ENCODE data around the gene RPL13A. TPM values are rescaled to one million over a fixed set of nuclear protein-coding genes. Genes with fewer than 3 reads are reported as not detected.
A peak's percentile ranks its signal among the peaks of the same experiment; 100 is the strongest.

The RPL13A gene
- total and polyA plus RNA-seq, 2 of the 13 experiments (the other 11 are each of a cell fraction or from before 2014, with no cell fraction given) = 2,601 to 3,407 TPM

- TF ChIP-seq ATF2 (CRISPR knock-in tag; IDR thresholded peaks at IDR 0.05) = no peak
- TF ChIP-seq JUND (CRISPR knock-in tag; IDR thresholded peaks at IDR 0.05) = no peak
- TF ChIP-seq SRF (IDR thresholded peaks at IDR 0.05; ENCODE audit: low read depth, low read length) = no peak
- TF ChIP-seq SMAD9 (CRISPR knock-in tag; IDR thresholded peaks at IDR 0.05) = no peak
- TF ChIP-seq PBX2 (CRISPR knock-in tag; IDR thresholded peaks at IDR 0.05) = no peak
- no peak for TF ChIP-seq ZBTB26 (CRISPR knock-in tag; IDR thresholded peaks at IDR 0.05; ENCODE audit: borderline replicate concordance)
- no peak; the same call in 1 of the 2 replicates for TF ChIP-seq CREB3 (CRISPR knock-in tag; IDR thresholded peaks at IDR 0.05)
- TF ChIP-seq ZEB1 (IDR thresholded peaks at IDR 0.05; ENCODE audit: insufficient replicate concordance, low read depth) = no peak
- TF ChIP-seq STAG1 (CRISPR knock-in tag; IDR thresholded peaks at IDR 0.05) = no peak
- no peak for TF ChIP-seq ZMYM4 (CRISPR knock-in tag; IDR thresholded peaks at IDR 0.05)
- TF ChIP-seq ETV6 (CRISPR knock-in tag; conservative IDR thresholded peaks at IDR 0.05) = no peak
- peak; percentile 78 for TF ChIP-seq ZNF563 (CRISPR knock-in tag; IDR thresholded peaks at IDR 0.05)
- TF ChIP-seq ZNF7 (CRISPR knock-in tag; IDR thresholded peaks at IDR 0.05) = no peak
- TF ChIP-seq ZNF292 (CRISPR knock-in tag; IDR thresholded peaks at IDR 0.05; ENCODE audit: borderline replicate concordance, low read depth) = no peak
- no peak for TF ChIP-seq PLSCR1 (CRISPR knock-in tag; IDR thresholded peaks at IDR 0.05; ENCODE audit: borderline replicate concordance)
- no peak for TF ChIP-seq ZBTB39 (CRISPR knock-in tag; IDR thresholded peaks at IDR 0.05)
- TF ChIP-seq MIXL1 (CRISPR knock-in tag; IDR thresholded peaks at IDR 0.05) = no peak
- TF ChIP-seq MAZ (IDR thresholded peaks at IDR 0.05; ENCODE audit: borderline replicate concordance, low read depth, low read length) = peak; percentile 36; the same call in 1 of the 2 replicates
- TF ChIP-seq MAZ (CRISPR knock-in tag; IDR thresholded peaks at IDR 0.05; ENCODE audit: low read depth) = no peak
- no peak for TF ChIP-seq ZNF496 (CRISPR knock-in tag; IDR thresholded peaks at IDR 0.05; ENCODE audit: insufficient replicate concordance)
- no peak for TF ChIP-seq ZNF720 (CRISPR knock-in tag; IDR thresholded peaks at IDR 0.05)
- no peak for TF ChIP-seq ZNF274 (CRISPR knock-in tag; IDR thresholded peaks at IDR 0.05)
- TF ChIP-seq AGO1 (IDR thresholded peaks at IDR 0.05; ENCODE audit: low read depth, low read length, poor library complexity, severe bottlenecking) = no peak
- TF ChIP-seq WIZ (CRISPR knock-in tag; IDR thresholded peaks at IDR 0.05) = no peak
These were observed 44.5 kb upstream of the RPL13A start (continued) for GRCh38 chr19:49442771-49443365.

All from HepG2 (cell line).